HG03457 (cell line): ENCODE results near the gene NARS2.
"Not testable (repeated sequence)": the region's sequence is repeated elsewhere in the genome, so short reads cannot be mapped to it uniquely, and the experiment has no call there.

ENCODE experiments used
- ATAC-seq: cut with Tn5 transposase; IDR thresholded peaks from one replicate; pipeline ENCODE4 v1.9.1; 2021; ENCODE audit warnings: moderate number of reproducible peaks; ENCODE audit not compliant: unreplicated experiment

NARS2 gene

GRCh38 chr11:78577495-78577894 lies 2.8 kb upstream of the NARS2 start:
- ATAC-seq: no peak

GRCh38 chr11:78576549-78577097 lies 2.0 kb upstream of the NARS2 start:
- no peak for ATAC-seq

- no peak for ATAC-seq
Observed at GRCh38 chr11:78575478-78575877, 814 bp upstream of the NARS2 start.

GRCh38 chr11:78573681-78574080 lies 983 bp downstream of the NARS2 start:
- no peak for ATAC-seq

GRCh38 chr11:78573271-78573670 lies 1.4 kb downstream of the NARS2 start:
- ATAC-seq: no peak

- no peak for ATAC-seq
Observed at GRCh38 chr11:78572394-78572793, 2.3 kb downstream of the NARS2 start.

- no peak for ATAC-seq
Observed at GRCh38 chr11:78570031-78570430, 4.6 kb downstream of the NARS2 start.

GRCh38 chr11:78567209-78567608 lies 7.5 kb downstream of the NARS2 start:
- ATAC-seq: no peak

- ATAC-seq: no peak
Observed at GRCh38 chr11:78564490-78565467, 9.9 kb downstream of the NARS2 start.

- not testable (repeated sequence) for ATAC-seq
Observed at GRCh38 chr11:78564037-78564436, 10.6 kb downstream of the NARS2 start.

GRCh38 chr11:78563090-78563489 lies 11.6 kb downstream of the NARS2 start:
- ATAC-seq: not testable (repeated sequence)

- ATAC-seq: no peak
Observed at GRCh38 chr11:78562398-78562797, 12.3 kb downstream of the NARS2 start.

GRCh38 chr11:78560826-78561484 lies 13.7 kb downstream of the NARS2 start:
- no peak for ATAC-seq

GRCh38 chr11:78560153-78560552 lies 14.5 kb downstream of the NARS2 start:
- no peak for ATAC-seq

- no peak for ATAC-seq
Observed at GRCh38 chr11:78557236-78557635, 17.4 kb downstream of the NARS2 start.

GRCh38 chr11:78555592-78555991 lies 19.1 kb downstream of the NARS2 start:
- ATAC-seq: no peak

- no peak for ATAC-seq
Observed at GRCh38 chr11:78552881-78553280, 21.8 kb downstream of the NARS2 start.

- ATAC-seq: not testable (repeated sequence)
Observed at GRCh38 chr11:78552139-78552538, 22.5 kb downstream of the NARS2 start.

GRCh38 chr11:78551066-78551465 lies 23.6 kb downstream of the NARS2 start:
- no peak for ATAC-seq

GRCh38 chr11:78549624-78550409 lies 24.8 kb downstream of the NARS2 start:
- no peak for ATAC-seq
